UCSD-AML1 (cell line): ENCODE measurements around the gene NFIA.

Experiments
- DNase-seq: peaks from one replicate; lab custom pipeline; 2025; ENCODE audit not compliant: unreplicated experiment; lab: John Stamatoyannopoulos, UW

NFIA gene

DNA sequence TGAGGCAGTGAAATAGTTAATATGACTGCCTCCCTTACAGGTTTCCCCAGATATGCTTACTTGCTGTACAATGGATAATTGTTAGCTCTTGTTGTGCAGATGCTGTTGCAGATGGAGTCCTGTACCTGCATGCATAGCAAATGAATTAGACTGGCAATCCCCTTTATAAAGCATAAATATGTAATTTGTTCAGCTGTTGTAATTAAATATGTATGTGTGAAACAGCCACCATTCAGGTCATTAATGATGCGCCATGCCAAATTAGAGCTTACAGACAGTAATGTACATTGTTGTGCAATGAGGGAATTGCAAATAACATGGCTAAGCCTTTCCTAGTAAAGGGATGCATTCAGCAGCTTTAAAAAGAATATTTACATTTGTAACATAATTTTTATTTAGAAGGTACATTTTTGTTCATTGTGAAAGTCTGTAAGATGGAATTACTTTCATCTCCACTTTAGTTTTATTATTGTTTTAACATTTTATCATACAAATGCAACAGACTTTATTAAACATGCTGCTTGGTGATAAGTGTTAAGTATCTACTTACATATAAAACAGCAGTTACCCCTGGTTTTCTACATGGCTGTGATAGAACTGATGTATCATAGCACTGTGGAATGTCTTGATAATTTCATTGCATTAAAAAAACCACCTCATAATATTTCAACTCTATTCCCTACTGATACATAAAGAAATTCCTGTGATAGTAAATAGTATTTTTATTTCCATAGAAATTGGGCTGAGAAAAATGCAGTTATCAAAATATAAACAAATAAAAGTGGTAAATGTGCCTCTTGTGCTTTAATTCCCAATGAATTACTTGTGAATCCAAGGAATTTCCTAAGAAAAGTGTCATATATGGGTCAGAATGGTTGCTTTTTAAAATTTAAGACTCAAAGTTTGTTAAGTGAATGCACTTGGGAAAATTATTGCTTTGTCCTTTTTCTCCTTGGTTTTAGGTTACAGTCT, 99.0 kb downstream of the NFIA start:
- no peak for DNase-seq

- no peak for DNase-seq
Measured at GRCh38 chr1:61182049-61182448, 99.7 kb downstream of the NFIA start.

GRCh38 chr1:61182480-61182879, 100.1 kb downstream of the NFIA start:
- no peak for DNase-seq

DNA sequence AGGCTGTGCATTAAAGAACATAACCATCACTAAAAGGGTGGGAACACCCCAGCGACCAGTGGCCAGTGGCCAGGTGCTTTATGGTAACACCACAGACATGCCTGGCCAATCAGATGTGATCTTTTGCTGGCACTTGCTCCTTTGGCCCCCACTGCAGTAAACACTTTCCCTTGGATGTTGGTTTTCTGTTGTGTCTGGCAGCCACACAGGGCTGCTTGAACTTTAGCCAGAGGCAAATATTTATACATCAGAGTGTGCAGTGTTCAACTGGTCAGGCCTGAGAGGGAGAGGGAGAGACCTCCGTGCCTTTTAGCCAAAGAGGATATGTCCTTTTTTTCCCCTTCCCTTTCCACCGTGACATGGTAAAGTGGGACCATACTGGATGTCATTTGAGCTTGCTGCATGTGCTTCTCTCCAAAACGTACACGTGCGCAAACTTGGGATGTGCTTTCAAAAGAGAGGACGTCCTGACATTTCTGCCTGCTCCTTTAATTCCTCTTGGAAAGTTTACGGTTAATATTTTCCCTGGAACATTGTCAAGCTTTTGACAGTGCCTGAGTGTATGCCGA, 101.2 kb downstream of the NFIA start:
- no peak for DNase-seq

GRCh38 chr1:61184040-61184713, 101.8 kb downstream of the NFIA start:
- DNase-seq = no peak

- DNase-seq = no peak
Measured at GRCh38 chr1:61184714-61185106, 102.3 kb downstream of the NFIA start.

DNA sequence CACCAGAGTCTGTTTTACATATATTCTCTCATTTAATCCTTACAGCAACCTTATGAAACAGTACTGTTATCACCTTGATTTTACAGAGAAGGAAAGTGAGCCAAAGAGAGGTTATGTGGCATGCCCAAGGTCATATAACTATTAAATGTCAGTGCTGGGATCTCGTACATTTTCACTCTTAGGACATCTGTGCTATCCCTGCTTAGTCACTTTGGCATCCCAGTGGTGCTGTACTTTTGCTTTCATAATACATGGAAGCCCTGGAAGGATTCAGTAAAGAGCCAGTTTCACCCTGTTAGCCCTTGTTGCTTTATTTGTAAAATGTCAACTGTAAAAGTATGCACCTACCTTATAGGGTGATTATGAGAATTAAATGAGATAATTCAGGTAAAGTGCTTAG, 104.4 kb downstream of the NFIA start:
- no peak for DNase-seq

GRCh38 chr1:61187352-61188086, 105.2 kb downstream of the NFIA start:
- DNase-seq = no peak

DNA sequence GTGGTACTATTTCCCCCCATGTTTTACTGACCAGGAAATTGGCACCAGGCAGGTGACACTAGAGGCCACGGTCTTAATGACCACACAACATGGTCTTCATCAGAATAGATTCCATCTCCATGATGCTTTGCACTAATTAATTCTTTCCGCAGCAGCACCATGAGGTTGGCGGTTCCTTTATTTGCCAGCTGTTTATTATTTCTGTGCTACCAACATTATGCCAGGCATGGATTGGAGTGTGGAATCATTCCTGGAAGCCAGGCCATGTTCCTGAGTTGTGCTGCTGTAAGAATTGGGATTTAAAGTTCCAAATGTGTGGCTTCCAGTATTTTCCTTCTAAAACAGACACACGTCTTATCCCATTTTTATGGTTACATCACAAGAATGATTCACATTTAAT, 107.8 kb downstream of the NFIA start:
- DNase-seq = no peak

- no peak for DNase-seq
Measured at GRCh38 chr1:61190618-61191432, 108.5 kb downstream of the NFIA start.

DNA sequence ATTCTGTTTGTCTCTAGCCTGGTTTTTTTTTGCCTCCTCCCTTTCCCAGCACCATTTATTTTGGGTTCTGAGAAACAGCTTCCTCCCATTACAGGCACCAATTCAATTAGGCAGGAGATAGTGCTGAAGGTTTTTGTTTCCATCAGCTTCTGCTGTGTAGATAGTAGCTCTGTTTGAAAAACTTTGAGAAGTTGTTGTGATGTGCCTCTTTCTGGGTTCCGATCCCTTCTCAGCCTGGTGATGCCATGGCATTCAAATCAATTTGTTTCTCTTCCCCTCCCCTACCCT, 109.0 kb downstream of the NFIA start:
- DNase-seq = no peak

DNA sequence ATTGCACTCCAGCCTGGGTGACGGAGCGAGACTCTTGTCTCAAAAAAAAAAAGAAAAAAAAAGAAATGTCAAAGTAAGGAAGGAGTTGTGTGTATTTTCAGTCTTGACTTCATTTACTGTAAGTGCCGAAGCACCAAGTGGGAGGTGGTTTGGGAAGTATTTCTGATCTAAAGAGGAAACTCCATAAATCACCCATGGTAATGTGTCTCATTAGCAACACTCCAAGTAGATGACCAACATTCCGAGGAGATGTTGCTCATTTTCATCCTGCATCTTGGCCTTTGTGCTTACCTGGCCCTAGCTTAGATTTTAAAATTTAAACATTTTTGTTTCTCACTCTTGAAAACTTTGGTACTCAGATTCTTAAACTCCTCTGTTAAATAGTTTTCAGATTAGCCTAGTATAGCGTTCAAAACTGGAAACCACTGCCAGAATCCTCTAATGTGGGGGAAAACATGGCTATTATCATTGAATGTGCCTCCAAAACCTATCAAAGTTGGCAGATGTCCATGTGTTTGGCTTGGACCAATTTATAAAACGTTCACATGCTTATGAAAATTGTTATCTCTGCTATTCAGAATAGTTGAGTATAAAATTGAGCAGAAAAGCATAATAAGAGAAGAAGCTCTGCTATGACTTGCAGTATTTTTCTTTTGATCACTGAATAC, 110.4 kb downstream of the NFIA start:
- DNase-seq = no peak

- DNase-seq = no peak
Measured at GRCh38 chr1:61193808-61194207, 111.4 kb downstream of the NFIA start.

DNA sequence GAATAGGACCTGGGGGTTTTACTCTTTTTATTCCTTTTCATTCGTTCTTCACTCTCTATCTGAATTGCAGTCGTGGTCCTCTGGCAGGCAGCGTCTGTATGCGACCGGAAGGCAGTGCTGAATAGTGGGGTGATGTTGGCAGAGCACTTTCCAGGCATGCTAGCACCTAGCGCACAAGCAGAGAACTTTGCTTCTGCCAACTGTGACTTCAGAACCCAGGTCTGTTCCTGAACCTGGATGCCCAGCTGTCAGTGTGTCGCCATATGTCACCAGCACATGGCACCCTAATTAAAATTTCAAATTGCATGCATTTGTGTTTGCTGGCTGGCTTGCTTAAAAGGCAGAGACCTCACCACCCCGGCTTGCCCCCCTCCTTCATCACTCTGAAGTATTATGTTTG, 116.2 kb downstream of the NFIA start:
- no peak for DNase-seq

- no peak for DNase-seq
Measured at GRCh38 chr1:61201035-61201434, 118.7 kb downstream of the NFIA start.

- DNase-seq = no peak
Measured at GRCh38 chr1:61202854-61203598, 120.7 kb downstream of the NFIA start.

DNA sequence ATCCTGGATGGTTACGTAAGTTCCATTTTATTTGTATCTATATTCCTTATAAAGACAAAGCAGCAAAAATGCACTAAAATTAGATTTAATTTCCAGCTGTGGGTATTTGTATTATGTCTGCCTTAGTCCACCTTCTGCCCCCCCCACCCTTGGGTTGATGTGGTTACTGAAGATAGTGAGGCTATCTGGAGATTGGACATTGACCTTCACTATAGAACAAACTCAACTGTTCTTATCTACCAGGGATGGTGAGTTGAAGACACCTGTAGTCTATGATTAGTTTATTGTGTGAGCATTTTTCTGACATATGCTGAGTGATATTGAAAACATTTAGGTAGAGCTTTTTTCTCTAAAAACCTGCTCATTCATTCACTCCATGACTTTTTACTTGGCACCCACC, 122.2 kb downstream of the NFIA start:
- no peak for DNase-seq

GRCh38 chr1:61207416-61207815, 125.1 kb downstream of the NFIA start:
- no peak for DNase-seq

GRCh38 chr1:61208172-61208571, 125.8 kb downstream of the NFIA start:
- DNase-seq = no peak
